ENCODE data around the gene HYPK.

GRCh38 chr15:43826508-43827341 is 26.3 kb downstream of the HYPK start, which contains the start of gene WDR76:
- TF ChIP-seq CTCF (conservative IDR thresholded peaks at IDR 0.05; ENCODE audit: low read depth in 2 of 2) (0 out of 4 replicates have a peak, but pooled peaks of 1 of the 2 experiments have one; percentile 1), REST (IDR thresholded peaks at IDR 0.05; ENCODE audit: unreplicated experiment) (no peak), EZH2phosphoT487 (IDR thresholded peaks at IDR 0.05; ENCODE audit: unreplicated experiment) (no peak), POLR2AphosphoS5 (IDR thresholded peaks at IDR 0.05; ENCODE audit: low read depth) (peak; percentile 64), EZH2 (IDR thresholded peaks at IDR 0.05; ENCODE audit: low read depth, unreplicated experiment) (no peak), NANOG (IDR thresholded peaks at IDR 0.05; ENCODE audit: borderline replicate concordance) (no peak), JUNB (IDR thresholded peaks at IDR 0.05; ENCODE audit: unreplicated experiment) (no peak), CREB1 (CRISPR knock-in tag; IDR thresholded peaks at IDR 0.05; ENCODE audit: low read depth) (no peak), ZNF462 (CRISPR knock-in tag; IDR thresholded peaks at IDR 0.05) (no peak), ETS1 (IDR thresholded peaks at IDR 0.05) (no peak), STAT1 (IDR thresholded peaks at IDR 0.05; ENCODE audit: unreplicated experiment) (no peak)
